Peyer's patch (tissue), 4 donors: Measurements from ENCODE around the gene IGSF11.

Experiments used
- POLR2A ChIP-seq, 2 donors: fragments of 450-650 bp; IDR thresholded peaks; one replicate each; pipeline ENCODE4 v1.5.1; 2017; ENCODE audit warnings: antibody characterized with exemption in 2 of 2, mild to moderate bottlenecking in 2 of 2, moderate library complexity in 2 of 2
- TF ChIP-seq, protein P1 (sequence below), 6 experiments: fragments of 450-650 bp in 4 of 6; fragments of 200-600 bp in 2 of 6; sonication (generic) in 1 of 6; IDR thresholded peaks; one replicate each; pipeline ENCODE4 v1.5.1; 2017 to 2019; ENCODE audit warnings: antibody characterized with exemption in 6 of 6, mild to moderate bottlenecking in 3 of 6, moderate library complexity in 1 of 6

DNA sequence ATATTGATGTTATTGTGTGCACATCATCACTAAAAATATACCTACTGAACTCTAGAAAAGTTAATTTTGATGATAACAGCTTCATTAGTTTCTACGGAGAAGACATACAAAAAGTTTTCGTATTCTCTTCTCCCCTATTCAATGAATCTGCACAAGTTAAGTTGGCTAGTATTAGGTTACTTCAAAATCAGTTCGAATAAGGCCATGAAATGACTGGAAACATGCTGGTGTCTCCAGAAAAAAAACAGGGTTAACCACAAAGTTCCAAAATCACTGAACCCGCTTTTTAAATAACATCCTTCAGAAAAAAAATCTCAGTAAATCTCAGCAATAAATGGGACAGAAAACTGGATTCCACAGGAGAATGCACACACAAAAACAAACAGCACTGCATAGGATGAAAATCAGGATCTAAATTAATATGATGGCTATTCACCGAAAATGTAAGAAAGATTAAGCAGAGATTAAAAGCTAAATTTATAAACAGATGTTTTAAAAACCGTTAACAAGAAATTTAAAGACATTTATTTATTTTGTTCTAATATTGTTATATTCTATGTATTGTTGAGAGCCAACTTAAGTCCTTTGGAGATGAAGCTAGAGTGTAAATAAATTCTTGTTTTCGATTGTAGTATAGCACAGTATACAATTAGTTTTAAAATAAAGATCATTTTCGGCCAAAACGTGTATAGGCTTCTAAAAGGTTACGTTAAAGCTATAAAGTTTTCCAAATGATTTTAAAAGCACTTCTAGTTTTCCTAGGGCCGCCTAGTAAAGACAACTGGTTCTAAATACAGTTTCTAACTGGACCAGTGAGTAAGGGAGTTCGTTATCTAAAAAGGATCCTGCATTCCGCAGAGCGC lies 1.0 kb downstream of the IGSF11 start:
- TF ChIP-seq, protein P1, sequence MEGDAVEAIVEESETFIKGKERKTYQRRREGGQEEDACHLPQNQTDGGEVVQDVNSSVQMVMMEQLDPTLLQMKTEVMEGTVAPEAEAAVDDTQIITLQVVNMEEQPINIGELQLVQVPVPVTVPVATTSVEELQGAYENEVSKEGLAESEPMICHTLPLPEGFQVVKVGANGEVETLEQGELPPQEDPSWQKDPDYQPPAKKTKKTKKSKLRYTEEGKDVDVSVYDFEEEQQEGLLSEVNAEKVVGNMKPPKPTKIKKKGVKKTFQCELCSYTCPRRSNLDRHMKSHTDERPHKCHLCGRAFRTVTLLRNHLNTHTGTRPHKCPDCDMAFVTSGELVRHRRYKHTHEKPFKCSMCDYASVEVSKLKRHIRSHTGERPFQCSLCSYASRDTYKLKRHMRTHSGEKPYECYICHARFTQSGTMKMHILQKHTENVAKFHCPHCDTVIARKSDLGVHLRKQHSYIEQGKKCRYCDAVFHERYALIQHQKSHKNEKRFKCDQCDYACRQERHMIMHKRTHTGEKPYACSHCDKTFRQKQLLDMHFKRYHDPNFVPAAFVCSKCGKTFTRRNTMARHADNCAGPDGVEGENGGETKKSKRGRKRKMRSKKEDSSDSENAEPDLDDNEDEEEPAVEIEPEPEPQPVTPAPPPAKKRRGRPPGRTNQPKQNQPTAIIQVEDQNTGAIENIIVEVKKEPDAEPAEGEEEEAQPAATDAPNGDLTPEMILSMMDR (IDR thresholded peaks at IDR 0.05) = no peak
- TF ChIP-seq POLR2A (IDR thresholded peaks at IDR 0.05) = no peak
